Esophagus muscularis mucosa (tissue), 4 donors: ENCODE data around the gene NRP1.

ENCODE experiments used
- EP300 ChIP-seq: sonication (generic); formaldehyde crosslinking; IDR thresholded peaks from one replicate; pipeline ENCODE4 v1.6.1; 2017; ENCODE audit warnings: antibody characterized with exemption
- POLR2A ChIP-seq: fragments of 450-650 bp; IDR thresholded peaks from one replicate; pipeline ENCODE4 v1.6.1; 2017; ENCODE audit warnings: antibody characterized with exemption, moderate library complexity, mild to moderate bottlenecking, low read depth
- POLR2AphosphoS5 ChIP-seq, 2 donors: sonication (generic); formaldehyde crosslinking; IDR thresholded peaks; one replicate each; pipeline ENCODE4 v1.6.1; 2017; ENCODE audit warnings: antibody characterized with exemption in 2 of 2
- TF ChIP-seq, protein P1 (sequence below), 3 experiments: fragments of 200-600 bp in 2 of 3; fragments of 450-650 bp in 1 of 3; sonication (generic) in 2 of 3; IDR thresholded peaks; one replicate each; pipeline ENCODE4 v1.5.1; 2017 to 2019; ENCODE audit warnings: antibody characterized with exemption in 3 of 3, mild to moderate bottlenecking in 2 of 3, moderate library complexity in 1 of 3

DNA sequence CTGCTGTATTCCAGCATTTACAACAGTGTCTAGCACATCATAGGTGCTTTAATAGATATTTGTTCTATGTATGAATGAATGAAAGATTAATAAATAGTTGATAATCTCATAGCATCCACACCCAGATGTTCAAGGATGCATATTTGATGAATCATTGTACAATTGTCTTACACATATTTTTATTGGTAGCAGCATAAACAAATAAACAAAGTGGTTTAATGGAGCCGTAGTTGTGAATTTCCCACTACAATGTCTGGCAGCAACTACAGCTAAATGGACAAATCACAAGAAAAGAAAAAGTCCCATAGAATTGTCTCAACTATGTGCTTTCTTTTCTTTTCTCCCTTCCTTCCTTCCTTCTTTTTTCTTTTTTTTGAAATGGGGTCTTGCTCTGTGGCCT, 150.8 kb downstream of the NRP1 start:
- TF ChIP-seq, protein P1, sequence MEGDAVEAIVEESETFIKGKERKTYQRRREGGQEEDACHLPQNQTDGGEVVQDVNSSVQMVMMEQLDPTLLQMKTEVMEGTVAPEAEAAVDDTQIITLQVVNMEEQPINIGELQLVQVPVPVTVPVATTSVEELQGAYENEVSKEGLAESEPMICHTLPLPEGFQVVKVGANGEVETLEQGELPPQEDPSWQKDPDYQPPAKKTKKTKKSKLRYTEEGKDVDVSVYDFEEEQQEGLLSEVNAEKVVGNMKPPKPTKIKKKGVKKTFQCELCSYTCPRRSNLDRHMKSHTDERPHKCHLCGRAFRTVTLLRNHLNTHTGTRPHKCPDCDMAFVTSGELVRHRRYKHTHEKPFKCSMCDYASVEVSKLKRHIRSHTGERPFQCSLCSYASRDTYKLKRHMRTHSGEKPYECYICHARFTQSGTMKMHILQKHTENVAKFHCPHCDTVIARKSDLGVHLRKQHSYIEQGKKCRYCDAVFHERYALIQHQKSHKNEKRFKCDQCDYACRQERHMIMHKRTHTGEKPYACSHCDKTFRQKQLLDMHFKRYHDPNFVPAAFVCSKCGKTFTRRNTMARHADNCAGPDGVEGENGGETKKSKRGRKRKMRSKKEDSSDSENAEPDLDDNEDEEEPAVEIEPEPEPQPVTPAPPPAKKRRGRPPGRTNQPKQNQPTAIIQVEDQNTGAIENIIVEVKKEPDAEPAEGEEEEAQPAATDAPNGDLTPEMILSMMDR (IDR thresholded peaks at IDR 0.05) = no peak
- TF ChIP-seq POLR2A = no peak
- no peak for TF ChIP-seq EP300
- no peak for TF ChIP-seq POLR2AphosphoS5 (IDR thresholded peaks at IDR 0.05)
